ENCODE measurements around the gene MALSU1.

MALSU1 gene

DNA sequence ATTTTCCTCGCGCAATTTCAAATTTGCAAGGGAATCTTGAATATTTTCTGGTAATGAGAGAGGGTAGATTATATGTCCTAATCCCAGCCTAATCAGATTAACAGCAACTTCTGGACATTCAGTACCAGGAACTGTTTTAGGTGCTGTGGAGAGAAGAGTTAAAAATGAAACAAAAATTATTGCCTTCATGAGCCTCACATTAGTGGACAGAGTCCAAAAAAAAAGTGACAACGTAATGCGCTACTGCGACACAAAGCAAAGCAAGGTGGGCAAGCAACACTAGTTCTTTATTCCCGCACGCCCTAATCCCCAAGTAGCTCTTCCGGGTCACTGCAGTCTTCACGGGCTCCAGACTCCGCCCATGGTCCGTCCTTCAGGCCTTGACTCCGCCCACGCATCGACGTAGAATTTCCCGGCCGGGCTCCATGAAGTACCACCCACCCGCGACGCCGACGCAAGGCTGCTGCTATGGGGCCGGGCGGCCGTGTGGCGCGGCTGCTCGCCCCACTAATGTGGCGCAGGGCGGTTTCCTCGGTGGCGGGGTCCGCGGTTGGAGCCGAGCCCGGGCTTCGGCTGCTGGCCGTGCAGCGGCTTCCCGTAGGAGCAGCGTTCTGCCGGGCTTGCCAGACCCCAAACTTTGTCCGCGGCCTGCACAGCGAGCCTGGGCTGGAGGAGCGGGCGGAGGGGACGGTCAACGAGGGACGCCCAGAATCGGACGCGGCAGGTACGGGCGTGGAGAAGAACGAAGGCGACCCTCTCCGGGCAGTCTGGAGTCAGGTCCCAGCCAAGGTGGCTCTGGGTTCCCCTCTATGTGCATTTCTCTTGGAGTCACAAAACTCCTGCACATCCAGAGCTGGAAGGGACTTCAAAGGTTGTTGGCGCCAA, at the start of gene MALSU1:
MALSU1 (plus strand) TSS at position 455 of the 885 bp plus-strand sequence; CDS start at position 469, 14 bp downstream.
- DNase-seq = peak; percentile 93

GRCh38 chr7:23249486-23249885, 49.7 kb upstream of the MALSU1 start:
- DNase-seq = no peak

DNA sequence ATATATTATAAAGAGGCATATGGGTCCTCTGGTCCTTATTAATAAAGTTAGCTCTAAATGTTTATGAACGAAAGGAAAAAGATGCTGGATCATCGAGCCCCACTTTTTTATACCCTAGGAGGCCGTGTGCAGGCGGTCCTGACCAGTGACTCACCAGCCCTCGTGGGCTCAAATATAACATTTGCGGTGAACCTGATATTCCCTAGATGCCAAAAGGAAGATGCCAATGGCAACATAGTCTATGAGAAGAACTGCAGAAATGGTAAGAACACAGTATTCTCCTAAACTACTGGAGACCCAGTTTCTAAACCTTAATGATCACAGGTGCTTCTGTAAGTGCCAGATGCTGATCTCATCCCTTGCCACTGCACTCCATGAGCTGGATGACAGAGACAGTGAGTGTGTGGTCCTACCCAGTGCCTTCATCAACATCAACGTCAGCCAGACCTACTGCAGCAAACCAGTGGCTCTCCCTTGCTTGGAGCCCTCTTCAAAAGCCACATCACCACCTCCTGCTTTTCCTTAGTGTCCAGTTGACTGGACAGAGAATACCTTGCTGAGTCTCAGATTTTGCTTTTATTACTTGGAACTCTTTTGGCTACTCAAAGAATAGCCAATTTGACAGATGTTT, 45.0 kb upstream of the MALSU1 start:
- DNase-seq = no peak

DNA sequence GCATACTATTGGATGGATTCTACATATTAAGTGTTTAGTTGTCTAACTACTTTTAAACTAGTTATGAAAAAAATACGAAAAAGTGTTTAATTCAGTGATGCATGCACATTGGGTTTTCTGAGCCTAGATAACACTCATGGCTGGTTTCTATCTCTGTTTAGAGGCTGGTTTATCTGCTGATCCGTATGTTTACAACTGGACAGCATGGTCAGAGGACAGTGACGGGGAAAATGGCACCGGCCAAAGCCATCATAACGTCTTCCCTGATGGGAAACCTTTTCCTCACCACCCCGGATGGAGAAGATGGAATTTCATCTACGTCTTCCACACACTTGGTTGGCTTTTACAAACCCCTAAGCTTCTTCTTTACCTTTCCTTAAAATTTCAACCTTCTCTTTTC, 42.4 kb upstream of the MALSU1 start:
- DNase-seq = no peak

- no peak for DNase-seq
Observed at GRCh38 chr7:23260371-23260770, 38.8 kb upstream of the MALSU1 start.

GRCh38 chr7:23261843-23262452, 37.2 kb upstream of the MALSU1 start:
- peak; percentile 37 for DNase-seq

DNA sequence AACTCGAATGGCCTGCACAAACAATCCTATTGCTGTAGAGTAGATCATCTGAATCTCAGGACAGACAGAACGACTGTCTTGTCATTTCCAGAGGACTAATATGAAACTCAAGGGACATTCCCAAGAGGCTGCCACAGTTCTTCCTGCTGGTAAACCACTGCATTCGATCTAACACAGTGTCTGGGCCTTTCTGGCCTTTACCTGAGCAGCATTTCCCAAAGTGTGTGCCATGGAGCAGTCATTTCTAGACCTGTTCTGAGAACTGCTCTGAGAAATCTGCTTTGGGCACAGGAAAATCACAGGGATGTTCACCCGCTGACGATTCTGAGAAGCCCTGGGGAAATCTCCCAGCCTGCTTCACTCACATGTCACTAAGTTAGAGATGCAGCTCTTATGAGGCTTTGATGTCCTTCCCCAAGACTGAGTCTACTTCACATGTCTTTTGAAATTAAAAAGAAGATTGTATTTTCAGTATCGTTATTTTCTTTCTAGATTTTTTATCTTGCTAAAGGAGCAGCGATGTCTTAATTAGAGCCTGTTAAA, 34.2 kb upstream of the MALSU1 start:
- no peak for DNase-seq

DNA sequence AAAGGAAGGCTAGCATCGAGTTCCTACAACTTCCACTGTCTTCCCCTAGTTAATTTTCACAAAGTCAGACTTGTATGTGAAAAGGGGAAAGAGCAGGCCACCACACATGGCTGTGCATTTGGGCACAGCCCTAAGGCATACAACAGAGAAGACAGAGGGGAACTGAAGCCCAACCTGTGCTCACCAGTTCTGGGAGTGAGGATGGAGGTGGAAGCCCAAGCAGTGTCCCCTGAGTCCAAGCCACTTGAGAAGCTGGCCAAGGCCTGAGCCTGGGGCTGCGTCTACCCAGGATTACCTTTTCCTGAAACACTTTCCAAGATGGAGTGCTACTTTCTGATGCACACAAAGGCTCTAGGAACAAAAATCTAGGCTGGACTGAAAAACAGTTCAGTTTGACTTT, 32.2 kb upstream of the MALSU1 start:
- DNase-seq = no peak

GRCh38 chr7:23267357-23267756, 31.8 kb upstream of the MALSU1 start:
- DNase-seq = no peak

DNA sequence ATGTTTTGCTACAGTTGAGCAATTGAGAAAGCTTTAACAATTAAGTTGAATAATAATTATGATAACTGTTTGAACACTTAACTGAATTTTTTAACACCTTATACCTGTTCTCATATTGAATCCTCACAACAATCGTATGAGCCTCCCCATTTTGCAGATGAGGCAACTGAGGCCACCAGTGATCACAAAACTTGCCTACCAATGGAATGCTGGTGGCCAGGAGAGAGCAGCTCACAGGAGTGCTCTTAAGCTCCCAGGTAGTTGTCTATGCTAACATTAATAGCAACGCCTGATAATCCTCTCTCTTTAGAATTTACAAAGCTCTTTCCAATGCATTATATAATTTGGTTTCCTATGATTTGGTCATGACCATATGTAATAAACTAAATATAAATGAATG, 31.0 kb upstream of the MALSU1 start:
- no peak for DNase-seq

DNA sequence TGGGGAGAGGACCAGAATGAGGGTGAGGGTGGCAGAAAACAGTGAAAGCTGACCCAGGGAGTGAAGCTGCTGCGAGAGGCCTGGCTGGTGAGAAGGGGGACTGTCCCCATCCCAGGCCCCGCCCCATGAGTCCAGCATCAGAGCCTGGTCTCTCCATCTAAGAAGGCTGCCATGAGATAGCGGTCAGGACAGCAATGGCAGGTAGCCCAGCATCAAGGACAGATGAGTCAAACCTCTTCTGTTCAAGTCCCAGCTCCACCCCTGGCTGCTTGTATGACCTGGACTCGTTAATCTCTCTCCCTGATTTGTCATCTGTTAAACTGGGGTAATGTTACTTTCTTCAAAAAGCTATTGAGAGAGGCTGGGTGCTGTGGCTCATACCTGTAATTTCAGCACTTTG, 30.4 kb upstream of the MALSU1 start:
- no peak for DNase-seq

DNA sequence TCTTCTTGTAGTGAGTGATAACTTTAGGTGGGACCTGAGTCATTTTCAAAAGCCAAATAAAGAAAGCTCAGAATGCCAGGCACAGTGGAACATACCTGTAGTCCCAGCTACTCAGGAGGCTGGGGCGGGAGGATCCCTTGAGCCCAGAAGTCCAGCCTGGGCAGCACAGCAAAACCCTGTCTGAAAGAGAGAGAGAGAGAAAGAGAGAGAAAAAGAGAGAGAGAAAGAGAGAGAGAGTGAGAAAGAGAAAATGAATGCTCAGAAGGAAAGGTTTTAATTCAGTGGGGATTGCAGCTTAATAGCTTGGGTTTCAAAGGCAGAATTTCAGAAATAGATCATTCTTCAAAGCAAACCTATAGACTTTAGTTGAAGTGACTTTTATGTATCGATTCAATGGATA, 26.9 kb upstream of the MALSU1 start:
- DNase-seq = no peak

DNA sequence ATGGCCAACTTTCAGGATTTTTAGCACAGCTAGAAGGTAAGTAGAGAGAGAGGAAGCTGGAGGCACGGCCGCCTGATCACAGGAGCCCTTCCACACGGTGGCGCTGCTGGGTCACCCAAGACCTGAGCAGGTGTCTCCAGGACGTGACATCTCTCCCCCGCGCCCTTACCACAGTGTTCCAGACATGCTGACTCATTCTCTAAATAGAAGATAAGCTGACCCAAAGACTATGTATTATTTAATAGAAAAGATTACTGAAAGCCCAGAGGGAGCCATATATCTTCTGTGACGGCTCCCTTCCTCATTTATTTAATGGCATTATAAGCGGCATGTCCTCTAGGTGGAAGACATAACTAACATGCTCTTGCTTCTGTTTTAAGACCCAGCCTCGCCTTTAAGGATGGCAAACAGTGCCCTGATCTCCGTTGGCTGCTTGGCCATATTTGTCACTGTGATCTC, 26.0 kb upstream of the MALSU1 start:
- peak; percentile 80 for DNase-seq

GRCh38 chr7:23275912-23276311, 23.2 kb upstream of the MALSU1 start:
- no peak for DNase-seq

GRCh38 chr7:23276376-23276775, 22.8 kb upstream of the MALSU1 start:
- DNase-seq = peak; percentile 6

GRCh38 chr7:23276947-23277346, 22.2 kb upstream of the MALSU1 start:
- DNase-seq = no peak

DNA sequence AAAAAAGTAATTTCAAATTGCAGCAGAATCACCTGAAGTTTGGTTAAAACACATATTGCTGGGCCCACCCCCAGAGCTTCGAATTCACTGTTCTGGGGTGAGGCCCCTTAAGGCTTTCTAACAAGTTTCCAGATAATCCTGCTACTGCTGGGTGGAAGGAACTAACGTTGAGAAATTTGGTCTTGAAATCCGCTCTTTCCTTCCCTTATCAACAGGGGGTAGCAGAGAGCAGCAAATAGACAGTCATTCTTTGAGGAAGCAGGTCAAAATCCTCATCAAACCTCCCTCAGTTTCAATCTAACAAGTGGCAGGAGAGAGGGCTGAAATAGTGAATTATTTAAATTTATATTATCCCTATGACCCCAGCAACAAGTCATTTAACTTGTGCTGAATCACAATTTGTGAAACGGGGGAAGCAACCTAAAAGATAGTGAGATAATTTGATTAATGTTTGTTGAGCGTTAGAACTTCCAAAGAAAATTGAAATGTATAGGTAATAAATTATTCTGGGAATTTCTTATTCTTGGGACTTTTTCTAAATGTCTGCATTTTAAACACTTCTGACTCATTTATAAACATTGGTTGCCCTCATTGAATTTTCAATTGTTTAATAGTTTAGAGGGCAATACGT, 21.7 kb upstream of the MALSU1 start:
- peak; percentile 54 for DNase-seq

DNA sequence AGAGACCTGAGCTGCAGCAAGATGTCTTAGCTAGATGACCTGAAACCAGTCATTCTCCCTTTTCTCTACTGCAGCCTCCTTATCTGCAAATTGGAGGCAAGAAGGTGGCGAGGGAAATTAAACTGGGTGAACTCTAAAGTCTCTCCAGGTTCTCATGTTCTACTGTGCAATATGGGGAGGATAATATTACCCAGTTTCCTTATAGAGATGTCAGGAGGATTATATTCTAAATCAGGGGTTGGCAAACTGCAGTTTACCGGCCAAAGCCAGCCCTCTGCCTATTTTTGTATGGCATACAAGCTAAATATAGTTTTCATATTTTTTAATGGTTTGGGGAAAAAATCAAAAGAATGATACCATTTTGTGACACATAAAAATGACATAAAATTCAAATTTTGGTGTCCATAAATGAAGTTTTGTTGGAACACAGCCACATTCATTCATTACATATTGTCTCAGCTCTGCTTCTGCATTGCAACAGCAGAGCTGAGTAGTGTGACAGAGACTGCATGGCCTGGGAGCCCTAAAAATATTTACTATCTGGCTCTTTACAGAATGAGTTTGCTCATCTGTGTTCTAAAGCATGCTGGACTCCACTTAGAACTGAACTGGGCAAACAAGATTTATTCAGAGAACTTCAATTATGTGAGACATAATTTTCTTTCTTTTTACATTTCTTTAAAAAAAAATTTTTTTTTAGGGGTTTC, 19.2 kb upstream of the MALSU1 start:
- no peak for DNase-seq

DNA sequence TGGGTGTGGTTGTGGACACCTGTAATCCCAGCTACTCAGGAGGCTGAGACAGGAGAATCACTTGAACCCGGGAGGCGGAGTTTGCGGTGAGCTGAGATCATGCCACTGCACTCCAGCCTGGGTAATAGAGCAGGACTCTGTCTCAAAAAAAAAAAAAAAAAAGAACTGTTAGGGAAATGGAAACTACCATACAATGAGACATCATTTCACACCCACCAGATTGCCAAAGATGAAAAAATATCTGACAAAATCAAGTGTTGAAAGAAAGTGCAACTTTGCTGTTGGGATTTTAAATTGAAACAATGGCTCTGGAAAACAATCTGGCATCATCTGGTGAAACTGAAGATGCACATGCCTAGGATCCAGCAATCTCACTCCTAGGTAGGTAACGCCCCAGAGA, 16.1 kb upstream of the MALSU1 start:
- DNase-seq = no peak

DNA sequence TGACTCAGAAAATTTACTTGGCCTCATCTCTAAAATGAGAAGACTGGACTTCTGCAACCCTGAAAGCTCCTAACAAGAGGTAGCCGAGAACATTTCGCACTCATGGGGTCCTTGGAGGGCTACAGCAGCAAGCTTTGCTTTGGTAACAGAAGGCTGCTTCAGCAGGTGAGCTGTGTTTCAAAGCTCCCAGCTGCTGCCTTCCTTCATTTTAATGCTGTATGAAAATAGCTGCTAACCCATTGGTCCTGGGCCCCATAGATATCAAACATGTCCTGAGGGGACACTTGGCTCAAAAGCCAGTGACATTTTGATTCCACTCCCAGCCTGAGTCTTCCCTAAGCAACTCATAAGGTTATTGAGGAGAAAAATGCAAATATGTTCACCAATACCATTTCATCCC, 14.3 kb upstream of the MALSU1 start:
- no peak for DNase-seq

GRCh38 chr7:23285657-23286646, 13.2 kb upstream of the MALSU1 start:
- DNase-seq = no peak
